Middle frontal gyrus (tissue), 1 donor: ENCODE measurements around the gene MOB3B.

Experiments
- DNase-seq: peaks from one replicate; pipeline ENCODE4 v3.0.0-alpha.2; 2015; ENCODE audit warnings: low spot score; ENCODE audit errors: extremely low spot score

Gene MOB3B

GRCh38 chr9:27541740-27542139 lies 12.1 kb upstream of the MOB3B start:
- DNase-seq: no peak

DNA sequence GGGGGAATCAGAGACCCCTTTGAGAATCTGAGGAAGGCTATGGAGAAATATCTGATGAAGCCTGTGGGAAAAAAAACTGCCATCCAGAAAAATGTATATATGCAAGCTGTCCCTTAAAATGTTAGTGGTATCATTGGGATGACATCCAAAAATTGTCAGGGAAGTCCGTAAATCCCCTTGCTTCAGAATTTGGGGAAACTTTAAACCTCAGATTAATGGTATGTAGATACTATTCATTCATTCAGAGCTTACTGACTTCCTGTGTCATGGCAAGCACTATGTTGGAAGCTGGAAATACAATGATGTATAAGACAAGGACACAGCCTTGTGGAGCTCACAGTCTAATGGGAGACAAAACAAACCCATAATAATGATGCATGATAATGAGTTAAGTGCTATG lies 10.9 kb upstream of the MOB3B start:
- DNase-seq: no peak

GRCh38 chr9:27539479-27540441 lies 10.1 kb upstream of the MOB3B start:
- DNase-seq: no peak

DNA sequence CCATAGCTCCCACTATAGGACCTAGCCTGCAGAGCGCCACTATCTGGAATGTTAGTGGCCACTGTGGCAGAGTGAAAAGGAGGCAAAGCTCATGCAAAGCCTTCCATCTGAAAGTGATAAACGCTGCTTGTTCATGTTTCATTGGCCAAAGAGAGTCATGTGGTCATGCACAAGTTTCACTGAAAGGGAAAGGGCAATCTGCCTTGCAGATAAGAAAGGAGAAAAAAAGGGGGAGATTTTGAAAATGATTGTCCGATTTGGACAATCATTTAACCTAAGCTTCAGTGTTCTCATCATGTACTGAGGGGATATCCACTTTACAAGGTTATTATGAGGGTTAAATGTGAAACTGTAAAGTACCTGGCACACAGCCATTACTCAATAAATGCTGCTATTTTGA lies 9.0 kb upstream of the MOB3B start:
- no peak for DNase-seq

DNA sequence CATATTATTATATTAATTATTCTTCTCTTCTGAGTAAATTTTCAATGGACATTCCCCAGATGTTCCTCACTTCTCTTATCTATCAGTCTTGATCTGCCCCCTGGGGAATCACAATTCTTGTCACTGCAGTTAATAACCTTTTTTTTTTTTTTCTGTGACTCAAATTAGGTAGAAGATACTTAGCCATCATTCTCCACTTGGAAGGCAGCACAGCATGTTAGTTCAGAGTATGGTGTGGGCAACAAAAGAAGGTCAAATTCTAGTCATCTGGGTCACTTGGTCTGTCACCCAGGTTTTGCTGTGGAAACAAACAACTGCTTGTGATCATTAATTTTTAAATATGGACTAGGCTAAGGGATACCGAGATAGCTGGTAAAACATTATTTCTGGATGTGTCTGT lies 8.1 kb upstream of the MOB3B start:
- DNase-seq: no peak

- no peak for DNase-seq
These were observed 7.4 kb upstream of the MOB3B start for GRCh38 chr9:27537027-27537435.

DNA sequence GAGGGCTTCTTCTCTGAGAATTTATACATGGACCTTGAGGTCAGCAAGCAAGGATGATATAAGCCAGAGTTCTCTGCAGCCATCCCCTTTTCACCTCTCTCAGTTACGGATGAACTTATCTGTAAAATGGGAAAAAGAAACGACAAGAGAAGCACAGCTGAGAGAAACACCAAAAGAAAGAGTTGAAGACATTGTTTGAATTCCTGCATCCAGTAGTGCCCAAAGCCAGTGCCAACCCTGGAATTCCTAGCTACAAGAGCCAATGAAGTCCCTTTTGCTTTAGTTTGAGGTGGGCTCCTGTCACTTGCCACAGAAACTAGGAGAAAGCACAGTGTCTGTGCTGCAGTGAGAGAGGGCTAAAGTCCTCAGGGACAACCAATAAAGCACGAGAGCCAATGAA lies 6.6 kb upstream of the MOB3B start:
- DNase-seq: no peak

GRCh38 chr9:27535701-27536118 lies 6.1 kb upstream of the MOB3B start:
- no peak for DNase-seq

- DNase-seq: no peak
These were observed 5.1 kb upstream of the MOB3B start for GRCh38 chr9:27534658-27535209.

DNA sequence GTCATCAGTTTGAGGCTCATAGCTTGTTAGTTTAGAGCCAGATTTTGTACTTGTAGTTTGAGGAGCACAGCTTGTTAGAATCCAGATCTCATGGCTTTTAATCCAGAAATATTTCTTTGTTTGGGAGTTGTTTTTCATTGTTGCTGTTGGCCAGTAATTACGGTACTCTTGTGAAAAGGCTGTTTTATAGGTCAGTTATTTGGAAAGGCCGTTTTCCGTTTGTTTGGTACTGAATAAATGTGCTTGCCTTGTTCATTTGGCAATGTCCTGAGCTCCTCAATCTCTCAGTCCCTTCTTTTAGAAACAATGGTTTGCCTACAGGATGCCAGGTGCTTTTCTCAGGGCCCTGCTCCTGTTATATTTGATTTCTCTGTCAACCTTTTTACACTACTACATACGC lies 4.5 kb upstream of the MOB3B start:
- DNase-seq: no peak

DNA sequence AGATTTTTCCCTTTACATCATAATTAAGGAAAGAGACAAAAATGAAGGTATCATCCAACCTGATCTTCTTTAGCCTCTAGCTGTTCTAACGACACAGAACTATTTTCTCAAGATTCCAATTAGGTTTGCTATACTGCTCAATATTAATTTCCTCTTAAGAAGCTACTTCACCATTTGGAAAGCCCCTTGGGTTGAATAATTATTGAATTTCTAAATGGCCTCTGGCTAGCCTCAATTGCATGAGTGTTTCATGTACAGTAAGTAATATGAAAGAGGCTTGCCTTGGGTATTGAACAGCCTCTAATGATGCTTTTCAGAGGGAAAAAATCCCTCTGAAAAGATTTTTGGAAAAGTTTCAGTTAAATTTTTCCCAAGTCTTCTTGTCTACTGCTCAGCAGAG lies 3.7 kb upstream of the MOB3B start:
- DNase-seq: no peak

DNA sequence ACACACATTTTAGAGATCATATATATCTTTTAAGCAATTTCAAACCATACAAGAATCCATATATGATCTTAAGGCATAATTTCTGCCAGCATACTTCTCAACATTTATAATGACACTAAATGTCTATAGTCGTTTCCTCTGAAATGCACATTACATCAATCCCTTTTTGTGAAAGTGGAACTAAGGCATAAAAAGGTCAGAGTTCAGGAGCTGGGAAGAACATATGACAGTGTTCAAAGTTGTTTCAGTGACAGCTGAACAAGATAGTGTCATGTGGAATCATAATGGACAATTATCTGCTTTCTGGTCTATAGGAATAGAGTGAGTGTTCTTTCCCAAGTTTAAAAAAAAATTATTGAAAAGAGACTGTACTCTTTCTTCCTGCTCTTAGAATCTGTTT lies 2.4 kb upstream of the MOB3B start:
- no peak for DNase-seq

- no peak for DNase-seq
These were observed 1.5 kb upstream of the MOB3B start for GRCh38 chr9:27530915-27531755.

DNA sequence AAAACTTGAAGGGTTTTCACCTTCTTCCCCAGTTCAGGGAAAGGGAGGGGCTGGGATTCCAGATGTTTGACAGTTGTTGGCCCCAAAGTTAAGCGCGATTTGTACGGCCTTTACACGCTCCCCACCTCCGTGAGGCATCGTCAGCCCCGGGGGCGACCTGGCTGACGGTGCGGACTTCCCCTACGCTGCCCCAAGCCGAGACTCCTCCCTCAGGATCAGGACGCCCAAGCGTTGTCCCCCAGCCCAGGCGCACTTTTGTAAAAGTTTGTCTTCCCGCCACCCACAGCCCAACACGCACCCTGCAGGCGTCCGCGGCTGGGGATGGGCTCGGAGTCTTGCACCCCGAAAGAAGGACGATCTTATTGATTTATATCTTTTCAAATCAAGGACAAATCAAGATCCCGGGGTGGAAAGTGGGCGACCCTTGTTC lies 713 bp downstream of the MOB3B start:
- no peak for DNase-seq

- peak; percentile 50 for DNase-seq
These were observed 1.3 kb downstream of the MOB3B start for GRCh38 chr9:27528076-27528885.

DNA sequence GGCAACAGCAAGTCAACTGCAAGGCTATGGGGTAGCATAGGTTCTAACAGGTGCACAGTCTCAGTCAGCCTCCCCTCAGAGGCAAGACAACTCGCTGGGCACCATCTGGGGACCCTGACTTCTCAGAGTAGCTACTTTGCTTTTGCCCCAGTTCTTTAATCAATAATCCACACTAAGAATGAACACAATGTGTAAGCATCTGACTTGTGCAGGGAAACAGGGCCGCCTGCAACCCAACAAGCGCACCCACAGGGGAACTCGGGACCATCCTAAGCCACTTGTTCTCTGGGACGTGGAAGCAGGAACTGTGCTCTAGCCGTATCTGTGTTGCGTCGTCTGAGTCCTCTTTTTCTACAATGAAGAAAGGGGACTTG lies 1.9 kb downstream of the MOB3B start:
- no peak for DNase-seq

DNA sequence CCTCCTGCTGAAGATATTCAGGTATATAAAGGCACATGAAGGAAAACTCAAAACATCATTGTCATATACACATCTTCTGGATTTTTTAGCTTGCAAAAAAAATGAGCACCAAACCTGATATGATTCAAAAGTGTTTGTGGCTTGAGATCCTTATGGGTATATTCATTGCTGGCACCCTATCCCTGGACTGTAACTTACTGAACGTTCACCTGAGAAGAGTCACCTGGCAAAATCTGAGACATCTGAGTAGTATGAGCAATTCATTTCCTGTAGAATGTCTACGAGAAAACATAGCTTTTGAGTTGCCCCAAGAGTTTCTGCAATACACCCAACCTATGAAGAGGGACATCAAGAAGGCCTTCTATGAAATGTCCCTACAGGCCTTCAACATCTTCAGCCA lies 5.4 kb downstream of the MOB3B start, which contains the start of gene IFNK:
Gene IFNK, plus strand, starts transcription at position 55 of the 400 bp plus-strand sequence. Its CDS starts 47 bp downstream, at position 102.
- no peak for DNase-seq

DNA sequence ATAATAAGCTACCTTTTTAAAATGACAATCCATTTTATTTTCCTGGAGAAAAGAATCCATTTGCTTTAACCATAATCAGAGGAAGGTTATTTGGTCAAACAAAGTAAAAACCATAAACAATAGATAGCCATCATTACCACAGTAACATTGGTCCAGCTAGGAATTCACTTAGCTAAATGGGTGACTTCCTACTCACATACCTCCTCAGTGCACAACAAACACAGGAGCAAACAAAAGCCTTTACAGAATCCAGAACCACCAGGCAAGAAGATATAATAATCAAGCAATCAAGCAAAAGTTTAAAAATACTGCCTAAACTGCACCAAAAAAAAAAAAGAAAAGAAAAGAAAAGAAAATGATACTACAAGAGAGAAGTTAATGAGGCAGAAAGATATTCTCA lies 6.5 kb downstream of the MOB3B start:
- DNase-seq: no peak

GRCh38 chr9:27520986-27521385 lies 8.6 kb downstream of the MOB3B start:
- no peak for DNase-seq

GRCh38 chr9:27519466-27520465 lies 9.8 kb downstream of the MOB3B start:
- DNase-seq: no peak
